Activated CD4-positive, alpha-beta T cell treated with anti-CD3 and anti-CD28 coated beads, Interleukin-2, amount 10 ng/mL, durations not matched to agents 7 days and 5 days (primary cell): Measurements from ENCODE around the gene SLC6A12. TPM values are rescaled to one million over a fixed set of nuclear protein-coding genes. Genes with fewer than 3 reads are reported as not detected.
"Not testable (repeated sequence)": the region's sequence is repeated elsewhere in the genome, so short reads cannot be mapped to it uniquely, and the experiment has no call there.

Experiments used
- CTCF ChIA-PET: fragments of 350-600 bp; sonication (Branson Sonifier 250); formaldehyde crosslinking; loops from one replicate; lab custom pipeline; 2021; ENCODE audit warnings: antibody characterized with exemption; lab: Charles Lee
- POLR2A ChIA-PET: fragments of 350-600 bp; sonication (Branson Sonifier 250); formaldehyde crosslinking; loops from one replicate; lab custom pipeline; 2021; ENCODE audit warnings: antibody characterized with exemption; lab: Charles Lee
- DNase-seq: peaks from one replicate; pipeline ENCODE4 v3.0.0-alpha.2; 2020
- H3K27ac Mint-ChIP-seq: one replicate; pipeline ENCODE4 v1.8.0; 2021; ENCODE audit warnings: mild to moderate bottlenecking, moderate library complexity, mixed read lengths
- H3K27me3 Mint-ChIP-seq: one replicate; pipeline ENCODE4 v1.8.0; 2021; ENCODE audit warnings: mixed read lengths
- H3K36me3 Mint-ChIP-seq: one replicate; pipeline ENCODE4 v1.8.0; 2021; ENCODE audit warnings: low read depth, mixed read lengths
- H3K4me1 Mint-ChIP-seq: one replicate; pipeline ENCODE4 v1.8.0; 2021; ENCODE audit warnings: mixed read lengths
- H3K4me3 Mint-ChIP-seq: one replicate; pipeline ENCODE4 v1.8.0; 2021; ENCODE audit warnings: mild to moderate bottlenecking, moderate library complexity, mixed read lengths
- H3K9me3 Mint-ChIP-seq: one replicate; pipeline ENCODE4 v1.8.0; 2021; ENCODE audit warnings: mixed read lengths
- total RNA-seq, 2 experiments: library from RNA; stranded (reverse); gene quantifications; one replicate each; pipeline ENCODE4 v1.2.3, GENCODE V29; 2021

Gene SLC6A12
- total RNA-seq, 2 experiments from 2014 or later: not detected

DNA sequence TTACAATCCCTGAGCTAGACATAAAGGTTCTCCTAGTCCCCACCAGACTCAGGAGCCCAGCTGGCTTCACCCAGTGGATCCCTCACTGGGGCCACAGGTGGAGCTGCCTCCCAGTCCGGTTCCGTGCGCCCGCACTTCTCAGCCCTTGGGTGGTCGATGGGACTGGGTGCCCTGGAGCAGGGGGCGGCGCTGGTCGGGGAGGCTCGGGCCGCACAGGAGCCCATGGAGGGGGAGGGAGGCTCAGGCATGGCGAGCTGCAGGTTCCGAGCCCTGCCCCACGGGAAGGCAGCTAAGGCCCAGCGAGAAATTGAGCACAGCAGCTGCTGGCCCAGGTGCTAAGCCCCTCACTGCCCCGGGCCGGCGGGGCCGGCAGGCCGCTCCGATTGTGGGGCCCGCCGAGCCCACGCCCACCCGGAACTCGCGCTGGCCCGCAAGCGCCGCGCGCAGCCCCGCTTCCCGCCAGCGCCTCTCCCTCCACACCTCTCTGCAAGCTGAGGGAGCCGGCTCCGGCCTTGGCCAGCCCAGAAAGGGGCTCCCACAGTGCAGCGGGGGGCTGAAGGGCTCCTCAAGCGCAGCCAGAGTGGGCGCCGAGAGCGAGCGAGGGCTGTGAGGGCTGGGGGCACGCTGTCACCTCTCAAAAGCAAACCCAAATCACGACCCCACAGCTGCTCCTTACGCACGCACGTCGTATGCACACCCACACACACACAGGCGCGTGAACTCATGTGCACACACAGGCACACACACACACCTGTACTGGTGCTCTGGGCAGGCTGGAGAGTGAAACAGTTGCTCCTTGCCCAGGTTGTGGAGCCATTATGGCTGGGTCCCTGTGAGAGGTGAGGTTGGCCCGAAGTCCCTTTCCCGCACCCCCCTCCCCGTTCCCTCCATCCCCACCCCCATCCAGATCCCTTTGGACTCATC is 25.7 kb downstream of the SLC6A12 start:
- peak overlapping the region; percentile 73 for H3K4me3 Mint-ChIP-seq
- H3K27ac Mint-ChIP-seq, H3K36me3 Mint-ChIP-seq, DNase-seq, H3K4me1 Mint-ChIP-seq, H3K9me3 Mint-ChIP-seq, POLR2A ChIA-PET: not testable (repeated sequence)
- peaks cover 18% of the 10 kb centered on the region for H3K27me3 Mint-ChIP-seq
- CTCF ChIA-PET: interaction anchor here (1.5 kb wide), 1 partner anchor 13 kb away, joined by 4 read pairs; no protein-coding TSS in a partner anchor

DNA sequence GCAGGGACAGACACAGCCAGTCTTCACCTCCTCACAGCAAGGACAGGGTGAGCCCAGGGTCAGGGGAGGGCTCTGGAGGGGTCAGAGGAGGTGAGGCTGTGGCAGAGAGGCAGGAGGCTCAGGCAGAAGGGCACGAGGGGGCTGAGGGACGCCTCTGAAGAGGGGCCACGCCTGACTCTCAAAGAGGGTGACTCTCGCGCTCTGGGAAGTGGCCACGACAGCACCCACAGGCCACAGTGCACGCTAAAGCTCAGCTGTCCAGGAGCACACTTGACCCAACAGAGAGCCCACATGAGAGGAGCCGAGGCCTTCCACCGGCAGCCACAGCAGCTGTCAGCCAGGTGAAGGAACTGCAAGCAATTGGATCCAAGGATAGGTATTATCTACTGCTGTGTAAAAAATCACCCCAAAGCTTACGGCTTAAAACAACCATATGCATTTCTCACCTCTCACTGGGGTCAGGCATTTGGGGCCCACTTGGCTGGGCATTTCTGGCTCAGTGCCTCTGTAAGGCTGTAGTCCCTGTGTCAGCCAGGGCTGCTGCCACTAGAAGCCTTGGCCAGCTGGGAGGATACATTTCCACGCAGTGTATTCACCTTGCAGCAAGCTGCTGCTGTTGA is 27.8 kb downstream of the SLC6A12 start:
- Mint-ChIP-seq H3K27me3 (peaks cover 18% of the 10 kb centered on the region), H3K4me3 (no peak overlapping the region), H3K27ac (no peak overlapping the region), H3K36me3 (no peaks in the 10 kb centered on the region), H3K4me1 (peaks cover 5% of the 10 kb centered on the region), H3K9me3 (no peaks in the 10 kb centered on the region)
- POLR2A ChIA-PET: no interaction called here
- CTCF ChIA-PET: interaction anchor here (0.7 kb wide), 1 partner anchor 9 kb away, joined by 3 read pairs; no protein-coding TSS in a partner anchor
- no peak for DNase-seq

DNA sequence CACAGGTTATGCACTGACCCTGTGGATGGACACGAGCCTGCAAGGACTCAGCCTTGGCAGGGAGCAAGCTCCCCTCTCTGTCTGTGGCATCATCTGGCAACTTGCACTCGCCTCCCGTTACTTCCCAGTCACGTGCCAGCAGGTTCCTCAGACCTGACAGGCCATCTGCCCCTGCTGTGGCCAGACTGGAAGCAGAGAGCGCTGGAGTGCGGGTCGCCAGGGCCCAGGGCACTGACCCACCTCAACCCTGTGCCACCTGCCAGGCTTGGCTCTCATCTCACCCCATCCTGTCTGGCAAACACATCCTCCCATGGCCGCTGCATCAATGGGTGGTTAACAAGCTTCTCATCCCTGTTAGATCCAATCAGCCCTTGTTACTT is 28.4 kb downstream of the SLC6A12 start:
- Mint-ChIP-seq H3K36me3 (no peaks in the 10 kb centered on the region), H3K4me3 (no peak overlapping the region), H3K27ac (no peak overlapping the region), H3K9me3 (no peaks in the 10 kb centered on the region), H3K27me3 (peaks cover 18% of the 10 kb centered on the region), H3K4me1 (peaks cover 7% of the 10 kb centered on the region)
- POLR2A ChIA-PET: no interaction called here
- no peak for DNase-seq
- CTCF ChIA-PET: no interaction called here

DNA sequence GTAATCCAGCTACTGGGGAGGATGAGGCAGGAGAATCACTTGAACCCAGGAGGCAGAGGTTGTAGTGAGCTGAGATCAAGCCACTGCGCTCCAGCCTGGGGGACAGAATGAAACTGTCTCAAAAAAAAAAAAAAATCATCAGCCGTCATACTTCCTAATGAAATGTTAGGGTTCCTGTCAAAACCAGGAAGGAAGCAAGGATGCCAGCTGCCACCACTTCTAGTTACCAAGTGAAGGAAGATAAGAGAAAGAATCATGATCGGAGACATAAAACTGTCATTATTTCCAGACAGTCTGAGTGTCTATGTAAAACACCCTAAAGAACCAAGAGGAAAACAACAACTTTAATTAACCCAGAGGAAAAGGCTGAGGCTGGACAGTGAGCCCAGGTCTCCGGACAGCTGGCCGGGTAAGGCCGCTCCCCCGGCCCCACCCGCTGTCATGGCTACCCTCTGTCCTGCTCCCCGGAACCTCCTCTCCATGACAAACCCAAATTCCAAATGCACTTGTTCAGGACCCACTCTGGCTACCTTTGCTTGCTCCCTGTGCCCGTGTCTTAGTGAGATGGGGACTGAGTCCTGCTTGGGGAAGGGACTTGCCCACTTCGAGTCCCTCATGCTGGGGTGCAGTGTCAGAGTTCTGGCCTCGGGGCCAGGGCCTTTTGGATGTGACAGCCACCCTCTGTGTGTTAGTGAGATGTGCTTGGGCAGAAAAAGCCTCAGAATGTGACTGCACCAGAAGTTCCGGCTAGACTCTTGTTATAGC is 29.0 kb downstream of the SLC6A12 start:
- peak overlapping the region; percentile 36 for H3K27ac Mint-ChIP-seq
- H3K4me3 Mint-ChIP-seq: no peak overlapping the region
- ChIA-PET POLR2A (no interaction called here), CTCF (no interaction called here)
- peaks cover 14% of the 10 kb centered on the region for H3K27me3 Mint-ChIP-seq
- no peaks in the 10 kb centered on the region for H3K9me3 Mint-ChIP-seq
- no peaks in the 10 kb centered on the region for H3K36me3 Mint-ChIP-seq
- no peak for DNase-seq
- peaks cover 13% of the 10 kb centered on the region for H3K4me1 Mint-ChIP-seq

DNA sequence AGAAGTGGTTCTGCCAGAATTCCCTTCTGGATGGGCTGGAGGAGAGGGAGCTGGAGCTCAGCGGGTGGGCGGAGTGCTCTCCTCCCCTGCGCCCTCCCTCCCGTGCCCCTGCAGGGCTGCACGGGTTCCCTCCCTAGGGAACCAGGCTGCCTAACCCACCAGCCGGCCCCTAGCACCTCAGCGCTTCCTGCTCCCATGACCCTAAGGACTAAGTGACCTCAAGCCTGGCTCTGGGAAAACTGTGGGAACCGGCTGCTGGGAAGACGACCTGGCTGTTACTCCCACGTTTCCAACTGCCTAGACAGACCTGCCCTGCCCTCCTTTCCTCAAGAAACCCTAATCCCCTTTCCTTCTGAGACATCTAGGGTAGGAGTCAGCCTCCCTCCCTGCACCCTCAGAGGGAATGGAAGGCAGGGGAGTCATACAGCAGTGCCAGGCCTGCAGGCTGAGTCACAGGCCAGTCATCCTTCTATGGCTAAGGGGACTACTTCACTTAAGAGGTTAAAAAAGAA is 31.5 kb downstream of the SLC6A12 start:
- peaks cover 10% of the 10 kb centered on the region for H3K4me1 Mint-ChIP-seq
- ChIA-PET POLR2A (no interaction called here), CTCF (no interaction called here)
- no peak overlapping the region for H3K4me3 Mint-ChIP-seq
- H3K27ac Mint-ChIP-seq: no peak overlapping the region
- no peak for DNase-seq
- no peaks in the 10 kb centered on the region for H3K9me3 Mint-ChIP-seq
- peaks cover 9% of the 10 kb centered on the region for H3K27me3 Mint-ChIP-seq
- H3K36me3 Mint-ChIP-seq: no peaks in the 10 kb centered on the region

DNA sequence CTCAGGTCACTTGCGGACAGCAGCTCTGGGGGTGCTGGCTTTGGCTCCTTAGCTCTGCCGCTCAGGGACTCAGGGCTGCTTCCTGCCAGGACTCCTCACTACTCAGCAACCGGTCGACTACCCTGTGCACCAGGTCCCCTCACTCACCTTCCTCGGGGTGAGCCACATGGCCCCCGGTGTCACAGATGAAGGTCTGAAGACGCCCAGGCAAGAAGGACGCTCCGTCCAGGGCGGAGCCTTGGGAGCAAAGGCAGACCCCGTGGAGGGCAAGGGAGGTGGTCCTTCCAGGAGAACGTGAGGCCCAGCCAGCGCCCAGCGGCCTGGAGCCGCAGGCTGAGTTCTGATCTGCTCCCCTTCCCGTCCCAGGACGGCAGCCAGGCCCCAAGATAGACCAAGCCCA is 32.0 kb downstream of the SLC6A12 start:
- no peak overlapping the region for H3K4me3 Mint-ChIP-seq
- ChIA-PET POLR2A (no interaction called here), CTCF (interaction anchor here (0.8 kb wide), 1 partner anchor 37 kb away, joined by 3 read pairs; no protein-coding TSS in a partner anchor)
- H3K9me3 Mint-ChIP-seq: no peaks in the 10 kb centered on the region
- no peaks in the 10 kb centered on the region for H3K36me3 Mint-ChIP-seq
- H3K27me3 Mint-ChIP-seq: peaks cover 7% of the 10 kb centered on the region
- H3K4me1 Mint-ChIP-seq: peaks cover 10% of the 10 kb centered on the region
- H3K27ac Mint-ChIP-seq: no peak overlapping the region
- no peak for DNase-seq

DNA sequence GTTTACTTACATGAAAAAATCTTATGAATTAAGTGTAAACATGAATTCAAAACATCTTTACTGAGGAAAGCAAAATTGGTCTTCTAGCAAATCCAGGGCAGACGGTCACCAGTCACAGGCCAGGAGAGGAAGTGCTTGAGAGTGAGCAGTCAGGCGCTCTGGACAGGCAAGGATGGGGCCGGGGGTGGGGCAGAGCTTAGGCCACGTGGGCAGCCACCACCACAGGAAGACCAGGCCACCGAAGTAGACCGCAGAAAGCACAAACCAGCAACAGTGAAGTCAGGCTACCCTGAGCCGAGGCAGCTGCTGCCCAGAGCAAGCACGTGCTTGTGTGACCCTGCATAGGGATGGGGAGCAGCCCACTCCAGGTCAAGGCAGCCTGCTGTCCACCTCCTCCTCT is 33.5 kb downstream of the SLC6A12 start:
- no peaks in the 10 kb centered on the region for H3K36me3 Mint-ChIP-seq
- CTCF ChIA-PET: no interaction called here
- H3K27ac Mint-ChIP-seq: no peak overlapping the region
- H3K4me3 Mint-ChIP-seq: no peak overlapping the region
- no peaks in the 10 kb centered on the region for H3K9me3 Mint-ChIP-seq
- H3K4me1 Mint-ChIP-seq: peaks cover 10% of the 10 kb centered on the region
- POLR2A ChIA-PET: no interaction called here
- H3K27me3 Mint-ChIP-seq: peaks cover 3% of the 10 kb centered on the region
- DNase-seq: no peak

DNA sequence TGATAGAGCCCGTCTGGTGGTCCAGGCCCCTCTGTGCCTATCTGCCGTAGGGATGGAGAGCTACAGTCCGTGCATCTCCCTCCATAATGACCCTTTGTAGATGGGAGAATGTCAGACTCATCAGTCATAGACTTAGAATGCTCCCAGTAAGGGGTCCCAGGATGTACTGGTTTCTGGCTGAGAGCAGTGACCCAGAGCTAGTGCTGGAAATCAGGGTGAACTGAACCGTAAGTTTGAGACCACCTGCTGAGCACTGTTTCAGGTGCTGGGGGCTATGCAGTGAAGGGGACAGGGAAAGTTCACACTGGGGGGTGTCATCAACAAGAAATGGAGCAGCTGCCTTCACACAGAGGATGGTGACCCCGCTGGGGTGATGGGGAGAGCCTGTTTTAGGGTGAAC is 34.1 kb downstream of the SLC6A12 start:
- Mint-ChIP-seq H3K36me3 (no peaks in the 10 kb centered on the region), H3K9me3 (no peaks in the 10 kb centered on the region), H3K4me3 (no peak overlapping the region), H3K27ac (no peak overlapping the region), H3K4me1 (peaks cover 10% of the 10 kb centered on the region), H3K27me3 (peaks cover 2% of the 10 kb centered on the region)
- ChIA-PET CTCF (interaction anchor here (1.3 kb wide), 1 partner anchor 35 kb away, joined by 3 read pairs; no protein-coding TSS in a partner anchor), POLR2A (no interaction called here)
- no peak for DNase-seq

DNA sequence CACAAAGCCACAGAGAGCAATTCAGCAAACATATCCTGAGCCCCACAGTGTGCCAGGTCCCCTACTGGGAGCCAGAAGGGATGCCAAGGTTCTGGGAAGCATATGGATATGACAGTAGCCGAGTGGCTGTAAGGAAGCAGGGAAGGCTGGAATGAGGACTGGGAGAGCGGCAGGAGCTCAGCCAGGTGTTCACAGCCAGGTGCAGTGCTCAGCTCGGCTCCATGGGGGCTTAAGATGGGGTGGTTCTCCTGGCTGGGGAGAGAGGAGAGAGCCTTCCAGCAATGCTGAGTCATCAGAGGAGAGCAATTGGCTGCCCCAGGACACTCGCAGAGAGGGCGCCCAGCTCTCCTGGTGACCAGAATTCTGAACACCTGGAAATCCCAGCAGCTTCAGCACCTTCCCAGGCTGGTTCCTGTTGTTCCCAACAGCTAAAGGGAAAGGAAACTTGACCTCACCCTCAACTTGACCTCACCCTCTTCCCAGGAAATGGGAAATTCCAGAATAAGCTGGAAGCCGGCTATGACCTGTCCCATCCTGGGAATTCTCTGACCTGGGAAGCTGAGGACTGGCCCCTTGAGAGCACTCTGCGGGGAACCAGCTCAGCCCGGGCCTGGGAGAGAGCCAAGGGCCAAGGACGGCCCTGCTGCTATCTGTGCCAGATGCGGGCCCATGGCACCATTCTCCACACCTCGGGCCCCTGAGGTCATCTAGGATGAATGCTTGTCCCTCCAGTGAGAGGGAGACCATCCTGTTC is 34.6 kb downstream of the SLC6A12 start:
- H3K4me3 Mint-ChIP-seq: no peak overlapping the region
- H3K9me3 Mint-ChIP-seq: no peaks in the 10 kb centered on the region
- no peak for DNase-seq
- ChIA-PET POLR2A (no interaction called here), CTCF (interaction anchor here (1.3 kb wide), 1 partner anchor 34 kb away, joined by 3 read pairs; no protein-coding TSS in a partner anchor)
- peaks cover 10% of the 10 kb centered on the region for H3K4me1 Mint-ChIP-seq
- no peak overlapping the region for H3K27ac Mint-ChIP-seq
- no peaks in the 10 kb centered on the region for H3K36me3 Mint-ChIP-seq
- no peaks in the 10 kb centered on the region for H3K27me3 Mint-ChIP-seq

DNA sequence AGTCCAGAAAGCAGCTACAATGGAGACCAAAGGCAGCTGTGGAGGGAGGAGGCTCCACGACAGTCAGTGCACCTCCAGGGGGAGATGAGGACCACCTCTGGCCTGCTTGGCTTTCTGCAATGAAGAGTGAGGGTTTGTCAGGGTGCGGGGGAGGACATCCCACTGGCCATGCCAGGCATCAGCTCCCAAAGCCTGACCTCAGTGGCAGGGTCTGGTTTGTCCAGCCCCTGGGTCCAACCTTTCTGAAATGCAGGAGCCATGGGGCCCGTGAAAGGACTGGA is 35.2 kb downstream of the SLC6A12 start:
- Mint-ChIP-seq H3K4me1 (peaks cover 10% of the 10 kb centered on the region), H3K36me3 (no peaks in the 10 kb centered on the region), H3K27ac (no peak overlapping the region), H3K27me3 (no peaks in the 10 kb centered on the region), H3K9me3 (no peaks in the 10 kb centered on the region), H3K4me3 (no peak overlapping the region)
- POLR2A ChIA-PET: no interaction called here
- no peak for DNase-seq
- CTCF ChIA-PET: interaction anchor here (1.3 kb wide), 1 partner anchor 33 kb away, joined by 3 read pairs; no protein-coding TSS in a partner anchor

DNA sequence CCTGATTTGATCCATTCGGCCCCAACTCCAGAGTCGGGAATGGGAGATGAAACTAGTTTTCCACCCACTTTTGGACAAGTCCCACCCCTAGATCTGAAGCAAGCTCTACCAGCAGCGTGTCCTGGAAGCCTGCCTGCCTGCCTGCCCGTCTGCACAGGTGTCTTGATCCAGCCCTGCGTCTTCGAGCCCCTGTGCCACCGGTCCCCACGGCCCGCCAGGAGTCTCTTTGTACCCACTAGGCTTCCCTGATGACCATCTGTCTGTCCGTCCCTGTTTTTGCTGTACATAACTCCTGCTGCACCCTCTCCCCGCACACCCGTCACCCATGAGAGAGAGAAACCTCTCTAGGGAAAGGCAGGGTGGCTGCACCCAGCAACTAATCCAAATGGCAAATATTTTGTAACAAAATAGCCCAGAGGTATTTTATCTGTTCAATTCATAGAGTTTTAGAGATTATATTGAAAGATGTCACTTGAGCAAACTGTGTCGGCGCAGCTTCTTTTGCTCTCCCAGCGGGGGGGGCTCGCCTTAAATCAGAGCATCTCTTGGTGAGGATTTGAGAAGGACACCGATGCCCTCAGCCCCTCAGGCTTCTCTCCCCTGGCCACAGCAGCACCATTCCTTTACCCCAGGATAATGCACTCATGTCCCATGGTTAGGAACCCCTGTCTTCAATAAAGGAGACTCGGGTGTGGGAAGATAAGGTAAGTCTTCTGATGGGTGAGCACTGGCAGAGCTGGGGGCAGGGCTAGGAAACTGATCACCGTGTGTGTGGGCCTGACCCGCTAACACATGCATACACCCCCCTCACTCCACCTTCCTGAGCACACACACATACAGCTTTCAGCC is 35.8 kb downstream of the SLC6A12 start:
- Mint-ChIP-seq H3K9me3 (no peaks in the 10 kb centered on the region), H3K27ac (no peak overlapping the region), H3K27me3 (no peaks in the 10 kb centered on the region), H3K4me3 (no peak overlapping the region), H3K36me3 (no peaks in the 10 kb centered on the region), H3K4me1 (peaks cover 10% of the 10 kb centered on the region)
- no peak for DNase-seq
- CTCF ChIA-PET: interaction anchor here (1.2 kb wide), 1 partner anchor 8 kb away, joined by 3 read pairs; no protein-coding TSS in a partner anchor
- POLR2A ChIA-PET: no interaction called here
